Naive thymus-derived CD8-positive, alpha-beta T cell (primary cell): ENCODE data around the gene SLIT1. TPM values are rescaled to one million over a fixed set of nuclear protein-coding genes. Genes with fewer than 3 reads are reported as not detected.

Source experiments
- ATAC-seq, 2 donors: fragments of 150-1000 bp; cut with Tn5 transposase in 1 of 2; sonication (Bioruptor Pico), chemical (Tn5 transposase) in 1 of 2; 1 replicate in 1 of 2; 2 replicates in 1 of 2; pipeline ENCODE4 v1.10.0; 2021; ENCODE audit warnings: mild to moderate bottlenecking in 2 of 2, moderate library complexity in 2 of 2
- POLR2A ChIA-PET: fragments of 350-600 bp; sonication (Branson Sonifier 250); formaldehyde crosslinking; loops from one replicate; lab custom pipeline; 2021; ENCODE audit warnings: antibody characterized with exemption; lab: Charles Lee
- DNase-seq, 10 donors: peaks; one replicate each; pipeline versions ENCODE4 v3.0.0 to v3.0.0-alpha.2; 2020 to 2022
- H3K27ac Mint-ChIP-seq, 10 donors: one replicate each; pipeline ENCODE4 v1.8.0; 2020 to 2022; ENCODE audit warnings: mild to moderate bottlenecking in 10 of 10, mixed read lengths in 10 of 10, moderate library complexity in 4 of 10, inconsistent platforms in 1 of 10
- H3K27me3 Mint-ChIP-seq, 5 donors: one replicate each; pipeline ENCODE4 v1.8.0; 2021 to 2022; ENCODE audit warnings: mixed read lengths in 5 of 5
- H3K36me3 Mint-ChIP-seq, 3 donors: one replicate each; pipeline ENCODE4 v1.8.0; 2020 to 2022; ENCODE audit warnings: mixed read lengths in 3 of 3, mild to moderate bottlenecking in 2 of 3, inconsistent platforms in 1 of 3
- H3K4me1 Mint-ChIP-seq, 4 donors: one replicate each; pipeline ENCODE4 v1.8.0; 2021 to 2022; ENCODE audit warnings: mixed read lengths in 4 of 4
- H3K4me3 Mint-ChIP-seq, 10 donors: one replicate each; pipeline ENCODE4 v1.8.0; 2020 to 2022; ENCODE audit warnings: mild to moderate bottlenecking in 10 of 10, mixed read lengths in 10 of 10, moderate library complexity in 6 of 10, inconsistent platforms in 1 of 10
- H3K9me3 Mint-ChIP-seq, 9 donors: one replicate each; pipeline ENCODE4 v1.8.0; 2020 to 2022; ENCODE audit warnings: mixed read lengths in 9 of 9, mild to moderate bottlenecking in 3 of 9, inconsistent platforms in 1 of 9, moderate library complexity in 1 of 9
- polyA plus RNA-seq, 3 donors: library from polyadenylated mRNA; unstranded; fragments of 300-500 nt; fragmentation: Illumina TruSeq; gene quantifications; one replicate each; pipeline ENCODE4 v1.2.3, GENCODE V29; 2021
- total RNA-seq, 8 experiments: library from RNA in 2 of 8; stranded (reverse) in 2 of 8; gene quantifications; one replicate each; pipeline ENCODE4 v1.2.3 and lab custom pipeline; 2021 to 2026

SLIT1 gene
- total and polyA plus RNA-seq, 5 experiments from 2014 or later = 0.05 to 0.26 (median 0.11) TPM; not detected in 2

- Mint-ChIP-seq H3K4me3 (no peak overlapping the region), H3K4me1 (no peaks in the 10 kb centered on the region), H3K27ac (no peak overlapping the region), H3K9me3 (no peaks in the 10 kb centered on the region), H3K36me3 (no peaks in the 10 kb centered on the region), H3K27me3 (peaks cover 13 to 55% (median 27%) of the 10 kb centered on the region in 5 donors)
- DNase-seq (no peak), ATAC-seq (no peak)
- POLR2A ChIA-PET = no interaction called here
Observed at GRCh38 chr10:97076781-97077180, 109.0 kb downstream of the SLIT1 start.

GRCh38 chr10:97075961-97076525 is 109.7 kb downstream of the SLIT1 start:
- DNase-seq = no peak
- no peak overlapping the region for H3K27ac Mint-ChIP-seq
- H3K36me3 Mint-ChIP-seq = no peaks in the 10 kb centered on the region
- H3K4me3 Mint-ChIP-seq = no peak overlapping the region
- H3K27me3 Mint-ChIP-seq = peaks cover 19 to 55% (median 28%) of the 10 kb centered on the region in 5 donors
- H3K9me3 Mint-ChIP-seq = no peaks in the 10 kb centered on the region
- POLR2A ChIA-PET = no interaction called here
- no peaks in the 10 kb centered on the region for H3K4me1 Mint-ChIP-seq
- no peak for ATAC-seq

- Mint-ChIP-seq H3K27me3 (peaks cover 20 to 54% (median 28%) of the 10 kb centered on the region in 5 donors), H3K4me1 (no peaks in the 10 kb centered on the region), H3K9me3 (no peaks in the 10 kb centered on the region), H3K27ac (no peak overlapping the region), H3K4me3 (no peak overlapping the region), H3K36me3 (no peaks in the 10 kb centered on the region)
- ATAC-seq (no peak), DNase-seq (no peak)
- POLR2A ChIA-PET = no interaction called here
Observed at GRCh38 chr10:97075421-97075820, 110.3 kb downstream of the SLIT1 start.

- Mint-ChIP-seq H3K4me1 (peaks cover 0 to 5% (median 2%) of the 10 kb centered on the region in 4 donors), H3K27me3 (peaks cover 20 to 52% (median 27%) of the 10 kb centered on the region in 5 donors)
- ATAC-seq = no peak
Observed at GRCh38 chr10:97074256-97075145, 111.3 kb downstream of the SLIT1 start.

GRCh38 chr10:97072851-97073665 is 112.7 kb downstream of the SLIT1 start:
- POLR2A ChIA-PET = interaction anchor here (0.8 to 1.2 kb wide), 2 partner anchors 123 to 137 kb away, joined by 3 to 4 read pairs; no protein-coding TSS in a partner anchor
- peaks cover 0 to 4% (median 0%) of the 10 kb centered on the region in 9 donors for H3K9me3 Mint-ChIP-seq
- H3K27ac Mint-ChIP-seq = peak overlapping the region in 1 of 10 donors; percentile 62
- H3K36me3 Mint-ChIP-seq = no peaks in the 10 kb centered on the region
- ATAC-seq (peak; percentile 72 to 82), DNase-seq (peak; percentile 56 to 88 (median 74))
- H3K4me3 Mint-ChIP-seq = peak overlapping the region in 1 of 10 donors; percentile 48
- peaks cover 22 to 53% (median 27%) of the 10 kb centered on the region in 5 donors for H3K27me3 Mint-ChIP-seq
- peaks cover 0 to 10% (median 3%) of the 10 kb centered on the region in 4 donors for H3K4me1 Mint-ChIP-seq

More at GRCh38 chr10:97074256-97075145, 111.3 kb downstream of the SLIT1 start:
- Mint-ChIP-seq H3K9me3 (peaks cover 0 to 4% (median 0%) of the 10 kb centered on the region in 9 donors), H3K36me3 (no peaks in the 10 kb centered on the region), H3K4me3 (no peak overlapping the region), H3K27ac (no peak overlapping the region)
- POLR2A ChIA-PET = no interaction called here
- DNase-seq = no peak

- Mint-ChIP-seq H3K27ac (no peak overlapping the region), H3K36me3 (no peaks in the 10 kb centered on the region), H3K4me1 (peaks cover 0 to 10% (median 3%) of the 10 kb centered on the region in 4 donors), H3K9me3 (peaks cover 0 to 4% (median 0%) of the 10 kb centered on the region in 9 donors), H3K27me3 (peaks cover 22 to 55% (median 27%) of the 10 kb centered on the region in 5 donors), H3K4me3 (no peak overlapping the region)
- POLR2A ChIA-PET = no interaction called here
- DNase-seq (no peak), ATAC-seq (no peak)
Observed at GRCh38 chr10:97071496-97071895, 114.3 kb downstream of the SLIT1 start.

- ATAC-seq (peak in 1 of 2 donors; percentile 30), DNase-seq (peak in 1 of 10 donors; percentile 10)
- peaks cover 0 to 10% (median 3%) of the 10 kb centered on the region in 4 donors for H3K4me1 Mint-ChIP-seq
- H3K27me3 Mint-ChIP-seq = peaks cover 21 to 55% (median 27%) of the 10 kb centered on the region in 5 donors
- H3K27ac Mint-ChIP-seq = peak overlapping the region in 3 of 10 donors; percentile 23 to 48 (median 26)
- peaks cover 0 to 4% (median 0%) of the 10 kb centered on the region in 9 donors for H3K9me3 Mint-ChIP-seq
- POLR2A ChIA-PET = interaction anchor here (0.6 kb wide), 1 partner anchor 261 kb away, joined by 3 read pairs; no protein-coding TSS in a partner anchor
- H3K36me3 Mint-ChIP-seq = no peaks in the 10 kb centered on the region
- H3K4me3 Mint-ChIP-seq = no peak overlapping the region
Observed at GRCh38 chr10:97069576-97070362, 116.0 kb downstream of the SLIT1 start.

GRCh38 chr10:97069026-97069425 is 116.7 kb downstream of the SLIT1 start:
- H3K4me3 Mint-ChIP-seq = no peak overlapping the region
- POLR2A ChIA-PET = no interaction called here
- H3K27ac Mint-ChIP-seq = peak overlapping the region in 1 of 10 donors; percentile 21
- H3K9me3 Mint-ChIP-seq = peaks cover 0 to 4% (median 0%) of the 10 kb centered on the region in 9 donors
- no peak for DNase-seq
- no peaks in the 10 kb centered on the region for H3K36me3 Mint-ChIP-seq
- H3K27me3 Mint-ChIP-seq = peaks cover 21 to 50% (median 24%) of the 10 kb centered on the region in 5 donors
- H3K4me1 Mint-ChIP-seq = peaks cover 0 to 10% (median 3%) of the 10 kb centered on the region in 4 donors
- no peak for ATAC-seq

GRCh38 chr10:97067716-97068391 is 117.9 kb downstream of the SLIT1 start:
- H3K27ac Mint-ChIP-seq = no peak overlapping the region

GRCh38 chr10:97066877-97067555 is 118.7 kb downstream of the SLIT1 start:
- DNase-seq = no peak
- H3K4me1 Mint-ChIP-seq = peaks cover 0 to 10% (median 3%) of the 10 kb centered on the region in 4 donors
- H3K4me3 Mint-ChIP-seq = no peak overlapping the region
- H3K9me3 Mint-ChIP-seq = peaks cover 0 to 4% (median 0%) of the 10 kb centered on the region in 9 donors
- no peaks in the 10 kb centered on the region for H3K36me3 Mint-ChIP-seq
- POLR2A ChIA-PET = no interaction called here
- no peak overlapping the region for H3K27ac Mint-ChIP-seq
- H3K27me3 Mint-ChIP-seq = peaks cover 13 to 30% (median 16%) of the 10 kb centered on the region in 5 donors
- no peak for ATAC-seq

More at GRCh38 chr10:97067716-97068391, 117.9 kb downstream of the SLIT1 start:
- no peak for DNase-seq
- POLR2A ChIA-PET = no interaction called here
- ATAC-seq = no peak
- Mint-ChIP-seq H3K36me3 (no peaks in the 10 kb centered on the region), H3K9me3 (peaks cover 0 to 4% (median 0%) of the 10 kb centered on the region in 9 donors), H3K4me3 (no peak overlapping the region), H3K27me3 (peaks cover 15 to 38% (median 17%) of the 10 kb centered on the region in 5 donors), H3K4me1 (peaks cover 0 to 10% (median 3%) of the 10 kb centered on the region in 4 donors)
